Liver (tissue), 3 donors: Measurements from ENCODE around the gene APCS.

Experiments used
- EGR1 ChIP-seq, 2 donors: IDR thresholded peaks; 2 replicates each; pipeline ENCODE4 v1.6.1; 2016 to 2018; ENCODE audit warnings: antibody characterized with exemption in 2 of 2, low read depth in 2 of 2
- GABPA ChIP-seq, 2 donors: IDR thresholded peaks in 1 of 2; conservative IDR thresholded peaks in 1 of 2; 2 replicates each; pipeline ENCODE4 v1.6.1; 2016; ENCODE audit warnings: antibody characterized with exemption in 2 of 2, mild to moderate bottlenecking in 1 of 2, moderate library complexity in 1 of 2
- HNF4A ChIP-seq, 2 donors: conservative IDR thresholded peaks; 2 replicates each; pipeline ENCODE4 v1.6.1; 2016; ENCODE audit warnings: antibody characterized with exemption in 2 of 2, mild to moderate bottlenecking in 2 of 2
- RAD21 ChIP-seq, 2 donors: IDR thresholded peaks; 2 replicates each; pipeline ENCODE4 v1.6.1; 2016; ENCODE audit warnings: antibody characterized with exemption in 2 of 2, mild to moderate bottlenecking in 2 of 2
- SP1 ChIP-seq: IDR thresholded peaks from 2 replicates; pipeline ENCODE4 v1.6.1; 2018; ENCODE audit warnings: antibody characterized with exemption, mild to moderate bottlenecking
- TAF1 ChIP-seq: conservative IDR thresholded peaks from 2 replicates; pipeline ENCODE4 v1.6.1; 2016; ENCODE audit warnings: antibody characterized with exemption, mild to moderate bottlenecking
- YY1 ChIP-seq: IDR thresholded peaks from 2 replicates; pipeline ENCODE4 v1.6.1; 2016; ENCODE audit warnings: antibody characterized with exemption, mild to moderate bottlenecking
- TF ChIP-seq, protein P1 (sequence below): fragments of 150-350 bp; IDR thresholded peaks from 2 replicates; pipeline ENCODE4 v1.5.1; 2017; ENCODE audit warnings: improper control_type of control experiment, low read depth, low read length; ENCODE audit not compliant: missing input control
- TF ChIP-seq, protein P2 (sequence below): IDR thresholded peaks from 2 replicates; pipeline ENCODE4 v1.6.1; 2016; ENCODE audit warnings: antibody characterized with exemption, mild to moderate bottlenecking
- donor health status: healthy.
- donor health status: healthy.

DNA sequence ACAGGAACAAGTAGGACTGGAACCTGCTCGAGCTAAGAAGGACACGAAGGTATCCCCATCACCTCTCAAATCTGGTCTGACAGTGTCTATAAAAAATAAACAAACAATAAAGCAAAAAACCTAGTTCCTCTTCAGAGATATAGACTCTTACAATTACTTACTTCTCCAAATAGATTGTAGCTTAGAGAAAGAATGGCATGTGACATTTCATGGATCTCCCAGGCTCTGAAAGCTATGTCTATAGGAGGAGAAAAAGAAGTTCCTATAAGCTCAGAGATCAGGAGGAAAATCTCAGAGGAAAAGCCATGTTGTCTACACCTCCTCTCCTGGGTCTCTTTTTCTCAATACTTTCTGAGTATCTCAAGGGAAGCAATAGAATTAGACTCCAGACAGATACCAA, 39.5 kb upstream of the APCS start:
- TF ChIP-seq, protein P1, sequence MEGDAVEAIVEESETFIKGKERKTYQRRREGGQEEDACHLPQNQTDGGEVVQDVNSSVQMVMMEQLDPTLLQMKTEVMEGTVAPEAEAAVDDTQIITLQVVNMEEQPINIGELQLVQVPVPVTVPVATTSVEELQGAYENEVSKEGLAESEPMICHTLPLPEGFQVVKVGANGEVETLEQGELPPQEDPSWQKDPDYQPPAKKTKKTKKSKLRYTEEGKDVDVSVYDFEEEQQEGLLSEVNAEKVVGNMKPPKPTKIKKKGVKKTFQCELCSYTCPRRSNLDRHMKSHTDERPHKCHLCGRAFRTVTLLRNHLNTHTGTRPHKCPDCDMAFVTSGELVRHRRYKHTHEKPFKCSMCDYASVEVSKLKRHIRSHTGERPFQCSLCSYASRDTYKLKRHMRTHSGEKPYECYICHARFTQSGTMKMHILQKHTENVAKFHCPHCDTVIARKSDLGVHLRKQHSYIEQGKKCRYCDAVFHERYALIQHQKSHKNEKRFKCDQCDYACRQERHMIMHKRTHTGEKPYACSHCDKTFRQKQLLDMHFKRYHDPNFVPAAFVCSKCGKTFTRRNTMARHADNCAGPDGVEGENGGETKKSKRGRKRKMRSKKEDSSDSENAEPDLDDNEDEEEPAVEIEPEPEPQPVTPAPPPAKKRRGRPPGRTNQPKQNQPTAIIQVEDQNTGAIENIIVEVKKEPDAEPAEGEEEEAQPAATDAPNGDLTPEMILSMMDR, result no peak
- no peak for TF ChIP-seq EGR1 (IDR thresholded peaks at IDR 0.05; ENCODE audit: low read depth in 2 of 2)
- TF ChIP-seq TAF1, result no peak
- TF ChIP-seq YY1, result no peak
- TF ChIP-seq HNF4A (conservative IDR thresholded peaks at IDR 0.05), result no peak
- TF ChIP-seq, protein P2, sequence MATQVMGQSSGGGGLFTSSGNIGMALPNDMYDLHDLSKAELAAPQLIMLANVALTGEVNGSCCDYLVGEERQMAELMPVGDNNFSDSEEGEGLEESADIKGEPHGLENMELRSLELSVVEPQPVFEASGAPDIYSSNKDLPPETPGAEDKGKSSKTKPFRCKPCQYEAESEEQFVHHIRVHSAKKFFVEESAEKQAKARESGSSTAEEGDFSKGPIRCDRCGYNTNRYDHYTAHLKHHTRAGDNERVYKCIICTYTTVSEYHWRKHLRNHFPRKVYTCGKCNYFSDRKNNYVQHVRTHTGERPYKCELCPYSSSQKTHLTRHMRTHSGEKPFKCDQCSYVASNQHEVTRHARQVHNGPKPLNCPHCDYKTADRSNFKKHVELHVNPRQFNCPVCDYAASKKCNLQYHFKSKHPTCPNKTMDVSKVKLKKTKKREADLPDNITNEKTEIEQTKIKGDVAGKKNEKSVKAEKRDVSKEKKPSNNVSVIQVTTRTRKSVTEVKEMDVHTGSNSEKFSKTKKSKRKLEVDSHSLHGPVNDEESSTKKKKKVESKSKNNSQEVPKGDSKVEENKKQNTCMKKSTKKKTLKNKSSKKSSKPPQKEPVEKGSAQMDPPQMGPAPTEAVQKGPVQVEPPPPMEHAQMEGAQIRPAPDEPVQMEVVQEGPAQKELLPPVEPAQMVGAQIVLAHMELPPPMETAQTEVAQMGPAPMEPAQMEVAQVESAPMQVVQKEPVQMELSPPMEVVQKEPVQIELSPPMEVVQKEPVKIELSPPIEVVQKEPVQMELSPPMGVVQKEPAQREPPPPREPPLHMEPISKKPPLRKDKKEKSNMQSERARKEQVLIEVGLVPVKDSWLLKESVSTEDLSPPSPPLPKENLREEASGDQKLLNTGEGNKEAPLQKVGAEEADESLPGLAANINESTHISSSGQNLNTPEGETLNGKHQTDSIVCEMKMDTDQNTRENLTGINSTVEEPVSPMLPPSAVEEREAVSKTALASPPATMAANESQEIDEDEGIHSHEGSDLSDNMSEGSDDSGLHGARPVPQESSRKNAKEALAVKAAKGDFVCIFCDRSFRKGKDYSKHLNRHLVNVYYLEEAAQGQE, result no peak
- no peak for TF ChIP-seq RAD21 (IDR thresholded peaks at IDR 0.05)
- TF ChIP-seq GABPA (IDR thresholded peaks at IDR 0.05 in 1 of 2, conservative IDR thresholded peaks at IDR 0.05 in 1 of 2), result no peak
- no peak for TF ChIP-seq SP1
